SK-N-SH treated with all-trans-retinoic acid at 6 μM for 48 hours (cell line): ENCODE data around the gene HPS4.

Experiments used
- BACH2 ChIP-seq: fragments of 250-450 bp; sonication (Bioruptor Pico); IDR thresholded peaks from 2 replicates; pipeline ENCODE4 v1.9.0; 2021; ENCODE audit warnings: mild to moderate bottlenecking, borderline replicate concordance
- CSDC2 ChIP-seq: fragments of 250-450 bp; sonication (Bioruptor Pico); IDR thresholded peaks from 2 replicates; pipeline ENCODE4 v1.5.0; 2020; ENCODE audit warnings: mild to moderate bottlenecking, moderate library complexity
- ESRRG ChIP-seq: fragments of 250-450 bp; sonication (Bioruptor Pico); IDR thresholded peaks from 2 replicates; pipeline ENCODE4 v1.6.1; 2021; ENCODE audit warnings: mild to moderate bottlenecking
- ISL1 ChIP-seq: fragments of 250-450 bp; sonication (Bioruptor Pico); IDR thresholded peaks from 2 replicates; pipeline ENCODE4 v2.1.2; 2022; ENCODE audit warnings: mild to moderate bottlenecking, moderate library complexity
- PATZ1 ChIP-seq: fragments of 250-450 bp; sonication (Bioruptor Pico); IDR thresholded peaks from 2 replicates; pipeline ENCODE4 v1.8.0; 2020; ENCODE audit warnings: mild to moderate bottlenecking, moderate library complexity, borderline replicate concordance
- ZFP3 ChIP-seq: fragments of 250-450 bp; sonication (Bioruptor Pico); IDR thresholded peaks from 2 replicates; pipeline ENCODE4 v1.5.0; 2020; ENCODE audit warnings: mild to moderate bottlenecking, moderate library complexity
- ZNF70 ChIP-seq: fragments of 450-650 bp; formaldehyde crosslinking; IDR thresholded peaks from 2 replicates; pipeline ENCODE4 v1.5.0; 2020; ENCODE audit warnings: mild to moderate bottlenecking, moderate library complexity

- TF ChIP-seq ESRRG (CRISPR knock-in tag) (no peak), BACH2 (CRISPR knock-in tag) (no peak), ZNF70 (CRISPR knock-in tag) (no peak), ZFP3 (no peak), PATZ1 (CRISPR knock-in tag) (no peak), CSDC2 (CRISPR knock-in tag) (no peak), ISL1 (CRISPR knock-in tag) (no peak)
These were observed 2.4 kb downstream of the HPS4 start for GRCh38 chr22:26481112-26481693.
